SKM-1 treated with dmso at 0.1 percent for 144 hours (cell line): Measurements from ENCODE around the gene ZNF382.
"Not testable (repeated sequence)": the region's sequence is repeated elsewhere in the genome, so short reads cannot be mapped to it uniquely, and the experiment has no call there.

Experiments used
- DNase-seq: peaks from one replicate; lab custom pipeline; 2025; ENCODE audit not compliant: unreplicated experiment; lab: John Stamatoyannopoulos, UW

ZNF382 gene

GRCh38 chr19:36605101-36605876 lies at the start of gene ZNF382:
TSS of gene ZNF382 (plus strand) at chr19:36605313. CDS start at chr19:36609915, 4,602 bp downstream.
- peak; percentile 57 for DNase-seq

GRCh38 chr19:36564391-36564790 lies 40.7 kb upstream of the ZNF382 start:
- no peak for DNase-seq

DNA sequence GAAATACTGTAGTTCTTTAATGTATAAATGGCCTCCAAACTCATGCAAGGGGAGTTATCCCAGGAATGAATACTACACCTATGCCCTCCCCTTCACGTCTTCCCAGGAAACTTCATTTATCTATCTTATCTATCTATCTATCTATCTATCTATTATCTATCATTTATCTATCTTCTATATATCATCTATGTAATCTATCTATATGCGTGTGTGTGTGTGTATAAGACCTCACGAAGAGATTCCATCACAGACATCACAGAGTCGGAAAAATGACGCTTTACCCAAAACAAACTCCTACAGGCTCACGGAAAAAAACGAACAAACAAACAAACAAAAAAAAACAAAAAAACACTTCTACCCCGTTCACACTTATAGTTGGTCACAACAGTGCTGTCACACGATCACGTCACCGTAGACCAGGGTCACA lies 32.5 kb upstream of the ZNF382 start:
- DNase-seq: no peak

DNA sequence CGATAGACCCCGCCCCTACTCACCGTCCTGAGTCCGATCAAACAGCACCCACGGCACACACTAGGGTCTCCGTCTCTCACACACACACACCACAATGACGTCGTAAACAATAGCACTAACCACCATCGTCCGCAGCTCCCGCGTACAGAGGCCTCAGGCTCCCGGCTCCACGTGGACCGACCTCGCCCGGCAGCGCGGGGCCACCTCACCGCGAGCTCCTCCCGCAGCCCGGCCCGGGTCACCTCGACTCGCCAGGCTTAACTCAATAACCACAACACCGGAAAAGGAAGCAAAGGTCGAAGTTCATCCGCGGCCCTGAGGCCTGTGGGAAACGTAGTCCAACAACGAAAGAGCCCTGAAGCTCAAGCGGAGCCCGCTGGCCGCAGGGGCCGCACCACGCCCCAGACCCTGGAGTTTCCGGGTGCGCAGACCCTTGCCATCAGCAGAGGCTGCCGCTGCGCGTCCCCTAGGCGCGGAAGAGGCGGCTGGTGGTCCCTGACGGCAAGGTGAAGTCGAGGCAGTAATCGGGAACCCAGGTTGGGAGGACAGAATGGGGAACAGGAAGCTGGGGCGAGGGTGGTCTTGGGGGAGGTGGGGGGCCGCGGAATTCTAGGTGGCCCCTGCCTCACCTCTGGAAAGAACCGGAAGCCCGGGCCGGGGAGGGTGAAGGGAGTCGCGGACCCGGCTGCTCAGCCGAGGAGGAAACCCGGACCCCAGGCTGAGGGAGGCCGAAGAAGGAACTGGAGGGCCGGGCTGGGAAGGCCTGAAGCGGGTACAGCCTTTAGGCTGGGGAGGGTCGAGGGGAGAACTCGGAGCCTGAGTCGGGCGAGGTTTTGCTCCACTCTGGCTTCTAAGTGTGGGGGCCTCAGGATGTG lies 31.9 kb upstream of the ZNF382 start, which contains the start of gene ZNF529:
Gene ZNF529, minus strand, starts transcription at position 273 of the 875 bp plus-strand sequence. CDS start 946 bp downstream, outside the sequence.
- peak; percentile 89 for DNase-seq

GRCh38 chr19:36573895-36574720 lies 31.0 kb upstream of the ZNF382 start:
- no peak for DNase-seq

- no peak for DNase-seq
Measured at GRCh38 chr19:36574741-36575140, 30.4 kb upstream of the ZNF382 start.

DNA sequence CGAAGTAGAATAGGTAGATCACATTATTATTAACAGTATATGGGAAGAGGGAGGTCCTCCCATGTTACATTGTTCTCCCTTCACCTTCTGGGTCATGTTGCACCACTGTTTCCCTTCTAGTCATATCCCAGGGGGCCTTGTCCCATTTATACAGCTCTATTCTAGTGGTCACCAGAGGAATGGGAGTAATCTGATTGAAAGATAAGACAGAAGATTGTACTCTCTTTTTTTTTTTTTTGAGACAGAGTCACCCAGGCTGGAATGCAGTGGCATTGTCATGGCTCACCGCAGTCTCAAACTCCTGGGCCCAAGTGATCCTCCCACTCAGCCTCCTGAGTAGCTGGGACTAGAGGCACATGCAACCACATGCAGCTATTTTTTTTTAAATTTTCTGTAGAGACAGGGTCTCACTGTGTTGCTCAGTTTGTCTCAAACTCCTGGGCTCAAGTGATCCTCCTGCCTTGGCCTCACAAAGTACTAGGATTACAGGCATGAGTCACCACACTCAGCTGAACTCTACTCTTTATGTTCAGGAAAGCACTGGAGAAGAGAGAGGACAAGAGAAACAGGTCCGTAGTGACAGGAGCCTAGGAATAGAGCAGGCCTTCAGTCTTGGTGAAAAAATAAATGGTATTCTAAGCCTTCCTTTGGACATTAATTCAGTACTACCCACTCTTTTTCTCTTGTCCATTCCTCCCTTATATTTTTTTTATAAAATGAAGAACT lies 27.7 kb upstream of the ZNF382 start:
- DNase-seq: no peak

DNA sequence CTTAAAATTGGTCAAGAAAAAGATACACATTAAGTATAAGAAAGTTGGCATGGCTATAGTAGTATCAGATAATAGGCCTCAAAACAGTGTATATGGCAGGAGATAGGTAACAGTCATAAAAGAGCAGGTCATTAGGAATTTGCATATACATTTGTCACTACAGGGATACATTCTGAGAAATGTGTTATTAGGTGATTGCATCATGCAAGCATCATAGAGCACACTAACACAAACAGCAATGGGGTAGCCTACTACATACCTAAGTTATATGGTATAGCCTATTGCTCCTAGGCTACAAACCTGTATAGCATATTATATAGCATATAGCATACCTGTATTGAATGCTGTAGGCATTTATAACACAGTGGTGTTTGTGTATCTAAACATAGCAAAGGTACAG lies 25.9 kb upstream of the ZNF382 start:
- DNase-seq: no peak

GRCh38 chr19:36602681-36603080 lies 2.4 kb upstream of the ZNF382 start:
- DNase-seq: not testable (repeated sequence)

DNA sequence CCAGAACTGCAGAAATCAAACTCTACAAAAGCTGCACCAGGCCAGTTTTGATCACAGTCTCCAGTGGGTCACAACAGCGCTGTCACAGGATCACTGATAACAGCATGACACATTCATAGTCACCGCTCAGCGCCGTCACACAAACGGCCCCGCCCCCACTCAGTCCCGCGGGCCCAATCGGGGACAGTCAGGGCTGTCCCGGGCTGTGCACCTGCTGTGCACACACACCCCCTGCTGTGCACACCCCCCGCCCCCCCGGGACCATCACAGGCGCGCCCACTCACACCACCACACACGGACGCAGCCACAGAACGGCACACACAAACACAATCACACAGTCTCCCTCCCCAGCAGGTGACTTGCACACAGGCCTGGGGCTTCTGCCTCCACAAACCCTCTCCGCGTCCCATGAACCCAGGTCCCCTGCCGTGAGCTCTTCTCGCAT lies 435 bp upstream of the ZNF382 start:
- DNase-seq: peak; percentile 48

GRCh38 chr19:36605877-36606478 lies 865 bp downstream of the ZNF382 start:
- peak; percentile 53 for DNase-seq

DNA sequence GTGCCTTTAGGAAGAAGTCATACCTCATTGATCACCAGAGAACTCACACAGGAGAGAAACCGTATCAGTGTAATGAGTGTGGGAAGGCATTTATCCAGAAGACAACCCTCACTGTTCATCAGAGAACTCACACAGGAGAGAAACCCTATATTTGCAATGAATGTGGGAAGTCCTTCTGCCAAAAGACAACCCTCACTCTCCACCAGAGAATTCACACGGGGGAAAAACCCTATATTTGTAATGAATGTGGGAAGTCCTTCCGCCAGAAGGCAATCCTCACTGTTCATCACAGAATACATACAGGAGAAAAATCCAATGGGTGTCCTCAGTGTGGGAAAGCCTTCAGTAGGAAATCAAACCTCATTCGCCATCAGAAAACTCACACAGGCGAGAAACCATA lies 21.9 kb downstream of the ZNF382 start:
- DNase-seq: no peak

DNA sequence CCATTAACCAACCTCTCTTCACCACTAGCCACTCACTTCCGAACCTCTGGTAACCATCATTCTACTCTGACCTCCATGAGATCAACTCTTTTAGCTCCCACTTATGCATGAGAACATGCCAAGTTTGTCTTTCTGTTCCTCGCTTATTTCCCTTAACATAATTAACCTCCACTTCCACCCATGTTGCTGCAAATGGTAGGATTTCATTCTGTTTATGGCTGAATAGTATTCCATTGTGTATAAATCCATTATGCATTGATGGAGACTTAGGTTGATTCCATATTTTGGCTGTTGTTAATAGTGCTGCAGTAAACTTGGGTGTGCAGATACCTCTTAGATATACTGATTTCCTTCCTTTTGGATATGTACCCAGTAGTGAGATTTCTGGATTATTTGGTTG lies 30.2 kb downstream of the ZNF382 start:
- DNase-seq: no peak

DNA sequence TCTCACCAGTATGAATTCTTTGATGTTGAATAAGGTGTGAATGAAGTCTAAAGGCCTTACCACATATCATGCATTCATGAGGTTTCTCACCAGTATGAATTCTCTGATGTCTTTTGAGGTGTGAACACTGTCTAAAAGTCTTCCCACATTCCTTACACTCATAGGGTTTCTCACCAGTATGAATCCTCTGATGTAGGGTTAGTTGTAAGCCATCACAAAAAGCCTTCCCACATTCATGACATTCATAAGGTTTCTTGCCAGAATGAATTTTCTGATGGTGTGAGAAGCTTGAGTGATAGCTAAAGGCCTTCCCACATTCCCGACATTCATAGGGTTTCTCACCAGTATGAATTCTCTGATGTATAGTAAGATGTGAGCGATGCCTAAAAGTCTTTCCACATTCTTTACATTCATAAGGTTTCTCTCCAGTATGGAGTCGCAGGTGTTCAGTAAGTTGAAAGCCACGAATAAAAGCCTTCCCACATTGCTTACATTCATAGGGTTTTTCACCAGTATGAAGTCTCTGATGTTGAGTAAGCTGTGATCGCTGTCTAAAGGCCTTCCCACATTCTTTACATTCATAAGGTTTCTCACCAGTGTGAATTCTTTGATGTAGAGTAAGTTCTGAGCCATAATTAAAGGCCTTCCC lies 33.9 kb downstream of the ZNF382 start:
- no peak for DNase-seq

- no peak for DNase-seq
Measured at GRCh38 chr19:36646746-36647145, 41.6 kb downstream of the ZNF382 start.

DNA sequence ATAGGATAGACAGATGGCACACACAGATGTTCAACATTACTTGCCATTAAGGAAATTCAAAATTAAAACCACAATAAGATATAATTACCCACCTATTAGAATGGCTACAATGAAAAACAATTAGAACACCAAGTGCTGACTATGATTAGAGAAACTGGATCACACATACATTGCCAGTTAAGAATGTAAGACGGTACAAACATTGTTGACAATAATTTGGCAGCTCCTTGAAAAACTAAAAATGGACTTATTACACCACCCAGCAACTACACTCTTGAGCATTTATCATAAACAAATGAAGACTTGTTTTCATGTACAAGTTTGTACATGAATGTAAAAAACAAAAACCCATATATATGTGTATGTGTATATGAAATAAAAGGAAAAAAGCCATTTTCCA lies 47.8 kb downstream of the ZNF382 start:
- DNase-seq: no peak

DNA sequence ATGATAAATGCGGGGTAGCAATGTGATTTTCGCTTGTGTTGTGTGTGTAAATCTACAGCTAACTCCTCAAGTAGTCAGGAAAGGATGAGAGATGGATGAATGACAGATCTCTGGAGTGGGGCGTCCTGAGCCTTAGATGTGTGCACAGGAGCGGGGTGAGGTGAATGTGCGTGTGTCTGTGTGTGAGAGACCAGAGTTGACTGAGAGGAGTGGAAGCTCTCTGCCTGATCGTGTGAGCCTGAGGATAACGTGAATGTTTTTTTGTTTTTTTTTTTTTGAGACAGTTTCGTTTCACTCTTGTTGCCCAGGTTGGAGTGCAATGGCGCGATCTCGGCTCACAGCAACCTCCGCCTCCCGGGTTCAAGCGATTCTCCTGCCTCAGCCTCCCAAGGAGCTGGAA lies 60.7 kb downstream of the ZNF382 start:
- no peak for DNase-seq

- DNase-seq: no peak
Measured at GRCh38 chr19:36668646-36669045, 63.5 kb downstream of the ZNF382 start.

DNA sequence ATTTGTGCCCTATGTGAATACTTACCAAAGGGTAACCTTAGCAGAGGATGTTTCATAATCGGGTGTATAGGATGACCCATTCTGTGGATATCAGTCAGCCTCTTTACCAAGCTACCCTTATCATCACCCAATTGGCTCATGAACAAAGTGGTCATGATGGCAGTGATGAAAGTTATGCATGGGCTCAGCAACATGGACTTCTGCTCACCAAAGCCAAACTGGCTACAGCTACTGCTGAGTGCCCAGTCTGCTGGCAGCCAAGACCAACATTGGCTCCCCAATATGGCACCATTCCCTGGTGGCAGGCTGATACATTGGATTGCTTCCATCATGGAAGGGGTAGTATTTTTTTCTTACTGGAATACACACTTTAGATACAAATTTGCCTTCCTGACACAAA lies 67.3 kb downstream of the ZNF382 start:
- no peak for DNase-seq
